CD4-positive, alpha-beta T cell (primary cell): ENCODE results near the gene ATAD2B. TPM values are rescaled to one million over a fixed set of nuclear protein-coding genes. Genes with fewer than 3 reads are reported as not detected.

Source experiments
- ATAC-seq: fragments of 200-7000 bp; cut with Tn5 transposase; one replicate; pipeline ENCODE4 v1.10.0; 2022; ENCODE audit warnings: mild to moderate bottlenecking; ENCODE audit not compliant: poor library complexity
- CTCF ChIA-PET: fragments of 350-600 bp; sonication (Branson Sonifier 250); formaldehyde crosslinking; loops from one replicate; lab custom pipeline; 2021; ENCODE audit warnings: antibody characterized with exemption, inconsistent platforms; lab: Charles Lee
- POLR2A ChIA-PET: fragments of 350-600 bp; sonication (Branson Sonifier 250); formaldehyde crosslinking; loops from one replicate; lab custom pipeline; 2021; ENCODE audit warnings: antibody characterized with exemption, inconsistent platforms; lab: Charles Lee
- DNase-seq, 14 experiments: peaks; one replicate each; pipeline ENCODE4 v3.0.0-alpha.2; 2013 to 2020; ENCODE audit warnings: mixed read lengths in 2 of 14
- H3K27ac ChIP-seq, 2 donors: one replicate each; pipeline versions ENCODE4 v1.5.1 to v1.7.0; 2013; ENCODE audit warnings: low read length in 2 of 2, low read depth in 1 of 2, mild to moderate bottlenecking in 1 of 2
- H3K27me3 ChIP-seq, 2 experiments: 1 replicate in 1 of 2; 2 replicates in 1 of 2; pipeline versions ENCODE4 v1.6.1 to v1.7.0; 2013; ENCODE audit warnings: low read length in 2 of 2, control low read depth in 1 of 2, mild to moderate bottlenecking in 1 of 2, moderate library complexity in 1 of 2; ENCODE audit not compliant: insufficient read depth in 2 of 2, control insufficient read depth in 1 of 2
- H3K36me3 ChIP-seq: one replicate; pipeline ENCODE4 v1.6.1; 2013; ENCODE audit warnings: low read length, control low read depth; ENCODE audit not compliant: insufficient read depth
- H3K4me1 ChIP-seq: one replicate; pipeline ENCODE4 v1.6.1; 2013; ENCODE audit warnings: low read length, control low read depth; ENCODE audit not compliant: insufficient read depth
- H3K4me3 ChIP-seq: one replicate; pipeline ENCODE4 v1.5.1; 2013; ENCODE audit warnings: mild to moderate bottlenecking, low read length, moderate library complexity
- H3K9me3 ChIP-seq, 2 experiments: 1 replicate in 1 of 2; 2 replicates in 1 of 2; pipeline versions ENCODE4 v1.6.1 to v1.7.0; 2013; ENCODE audit warnings: low read length in 2 of 2, mild to moderate bottlenecking in 2 of 2, control low read depth in 1 of 2, moderate library complexity in 1 of 2; ENCODE audit not compliant: control insufficient read depth in 1 of 2, insufficient read depth in 1 of 2
- H3K27ac Mint-ChIP-seq: one replicate; pipeline ENCODE4 v1.8.0; 2020; ENCODE audit warnings: mixed read lengths
- H3K27me3 Mint-ChIP-seq: one replicate; pipeline ENCODE4 v1.8.0; 2021; ENCODE audit warnings: mixed read lengths
- H3K36me3 Mint-ChIP-seq: one replicate; pipeline ENCODE4 v1.8.0; 2021; ENCODE audit warnings: low read depth, mixed read lengths
- H3K4me1 Mint-ChIP-seq: one replicate; pipeline ENCODE4 v1.8.0; 2021; ENCODE audit warnings: low read depth, mixed read lengths
- H3K4me3 Mint-ChIP-seq: one replicate; pipeline ENCODE4 v1.8.0; 2020; ENCODE audit warnings: mild to moderate bottlenecking, mixed read lengths
- H3K9me3 Mint-ChIP-seq: one replicate; pipeline ENCODE4 v1.8.0; 2020; ENCODE audit warnings: mixed read lengths
- intact Hi-C, 2 experiments: fragments of 100-400 bp; cut with DNase I in 1 of 2; cut with micrococcal nuclease in 1 of 2; formaldehyde crosslinking; loops; one replicate each; pipeline versions ENCODE4 v1.15.1 to v1.9.0; 2023 to 2025; cut with DNase I, micrococcal nuclease
- total RNA-seq, 174 experiments: library from RNA in 2 of 174; stranded (reverse) in 2 of 174; gene quantifications; one replicate each; pipeline ENCODE4 v1.2.3 and lab custom pipeline; 2021 to 2026
- TF ChIP-seq, protein P1 (sequence below): fragments of 200-600 bp; IDR thresholded peaks from one replicate; pipeline ENCODE4 v1.8.0; 2022; ENCODE audit warnings: antibody characterized with exemption, mild to moderate bottlenecking

Gene ATAD2B
- total RNA-seq, 2 experiments from 2014 or later, result 30.7 to 35.4 TPM

DNA sequence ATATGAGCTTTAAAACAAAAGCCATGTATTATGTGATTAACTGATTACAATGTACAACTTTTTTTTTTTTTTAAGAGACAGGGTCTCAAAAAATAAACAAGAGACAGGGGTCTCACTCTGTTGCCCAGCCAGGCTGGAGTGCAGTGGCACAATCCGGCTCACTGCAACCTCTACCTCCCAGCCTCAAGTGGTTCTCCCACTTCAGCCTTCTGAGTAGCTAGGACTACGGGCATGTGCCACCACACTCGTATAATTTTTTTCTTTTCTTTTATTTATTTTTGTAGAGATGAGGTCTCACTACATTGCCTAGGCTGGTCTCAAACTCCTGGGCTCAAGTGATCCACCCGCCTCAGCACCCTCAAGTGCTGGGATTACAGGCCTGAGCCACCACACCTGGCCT is 103.1 kb downstream of the ATAD2B start:
- H3K4me1 ChIP-seq, result no peaks in the 10 kb centered on the region
- no peaks in the 10 kb centered on the region for H3K4me1 Mint-ChIP-seq
- peaks cover 35% of the 10 kb centered on the region for H3K36me3 Mint-ChIP-seq
- peaks cover 30% of the 10 kb centered on the region for H3K36me3 ChIP-seq
- no peaks in the 10 kb centered on the region for H3K27me3 ChIP-seq
- CTCF ChIA-PET, result interaction anchor here (1.2 to 2.6 kb wide), 3 partner anchors 11 to 261 kb away, joined by 3 to 32 read pairs (median 5); partner anchors contain the start of gene TP53I3
- H3K27me3 Mint-ChIP-seq, result no peaks in the 10 kb centered on the region
- no peaks in the 10 kb centered on the region for H3K9me3 Mint-ChIP-seq
- no peak overlapping the region for H3K27ac Mint-ChIP-seq
- no peak for ATAC-seq
- no peak overlapping the region for H3K4me3 ChIP-seq
- DNase-seq, result no peak
- no peak overlapping the region for H3K27ac ChIP-seq
- H3K9me3 ChIP-seq, result no peaks in the 10 kb centered on the region
- POLR2A ChIA-PET, result interaction anchor here (1.3 to 2.8 kb wide), 2 partner anchors 103 to 260 kb away, joined by 11 to 16 read pairs; partner anchors contain the start of genes ATAD2B and TP53I3
- intact Hi-C loops, result loop anchor here (1.0 to 5.0 kb wide), 3 partner anchors 260 to 558 kb away; partner anchors contain the start of gene TP53I3 (in 1 of the 2)
- H3K4me3 Mint-ChIP-seq, result no peak overlapping the region
- TF ChIP-seq, protein P1, sequence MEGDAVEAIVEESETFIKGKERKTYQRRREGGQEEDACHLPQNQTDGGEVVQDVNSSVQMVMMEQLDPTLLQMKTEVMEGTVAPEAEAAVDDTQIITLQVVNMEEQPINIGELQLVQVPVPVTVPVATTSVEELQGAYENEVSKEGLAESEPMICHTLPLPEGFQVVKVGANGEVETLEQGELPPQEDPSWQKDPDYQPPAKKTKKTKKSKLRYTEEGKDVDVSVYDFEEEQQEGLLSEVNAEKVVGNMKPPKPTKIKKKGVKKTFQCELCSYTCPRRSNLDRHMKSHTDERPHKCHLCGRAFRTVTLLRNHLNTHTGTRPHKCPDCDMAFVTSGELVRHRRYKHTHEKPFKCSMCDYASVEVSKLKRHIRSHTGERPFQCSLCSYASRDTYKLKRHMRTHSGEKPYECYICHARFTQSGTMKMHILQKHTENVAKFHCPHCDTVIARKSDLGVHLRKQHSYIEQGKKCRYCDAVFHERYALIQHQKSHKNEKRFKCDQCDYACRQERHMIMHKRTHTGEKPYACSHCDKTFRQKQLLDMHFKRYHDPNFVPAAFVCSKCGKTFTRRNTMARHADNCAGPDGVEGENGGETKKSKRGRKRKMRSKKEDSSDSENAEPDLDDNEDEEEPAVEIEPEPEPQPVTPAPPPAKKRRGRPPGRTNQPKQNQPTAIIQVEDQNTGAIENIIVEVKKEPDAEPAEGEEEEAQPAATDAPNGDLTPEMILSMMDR, result no peak

DNA sequence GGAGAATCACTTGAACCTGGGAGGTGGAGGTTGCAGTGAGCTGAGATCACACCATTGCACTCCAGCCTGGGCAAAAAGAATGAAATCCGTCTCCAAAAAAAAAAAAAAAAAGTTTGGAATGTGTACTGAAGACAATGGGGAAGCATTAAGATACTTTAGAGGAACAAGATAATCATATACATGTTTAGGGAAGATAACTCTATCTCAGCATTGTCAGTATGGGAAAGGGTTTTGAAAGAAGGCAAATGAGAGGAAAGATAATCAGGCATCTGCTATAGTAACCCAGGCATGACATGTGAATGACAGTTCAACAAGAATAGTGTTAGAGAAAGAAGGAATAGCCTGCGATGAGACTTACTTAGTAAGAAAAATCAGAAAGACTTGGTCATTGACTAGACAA is 112.0 kb downstream of the ATAD2B start:
- H3K36me3 ChIP-seq, result peaks cover 18% of the 10 kb centered on the region
- Mint-ChIP-seq H3K27ac (no peak overlapping the region), H3K9me3 (no peaks in the 10 kb centered on the region), H3K27me3 (no peaks in the 10 kb centered on the region), H3K36me3 (peaks cover 52% of the 10 kb centered on the region), H3K4me3 (no peak overlapping the region), H3K4me1 (no peaks in the 10 kb centered on the region)
- TF ChIP-seq, protein P1, result no peak
- intact Hi-C loops, result no loop called here
- H3K4me1 ChIP-seq, result no peaks in the 10 kb centered on the region
- no peak overlapping the region for H3K4me3 ChIP-seq
- no peaks in the 10 kb centered on the region for H3K27me3 ChIP-seq
- ATAC-seq (no peak), DNase-seq (no peak)
- POLR2A ChIA-PET, result interaction anchor here (0.6 kb wide), 1 partner anchor 12 kb away, joined by 3 read pairs; no protein-coding TSS in a partner anchor
- no peaks in the 10 kb centered on the region for H3K9me3 ChIP-seq
- no peak overlapping the region for H3K27ac ChIP-seq
- CTCF ChIA-PET, result no interaction called here

DNA sequence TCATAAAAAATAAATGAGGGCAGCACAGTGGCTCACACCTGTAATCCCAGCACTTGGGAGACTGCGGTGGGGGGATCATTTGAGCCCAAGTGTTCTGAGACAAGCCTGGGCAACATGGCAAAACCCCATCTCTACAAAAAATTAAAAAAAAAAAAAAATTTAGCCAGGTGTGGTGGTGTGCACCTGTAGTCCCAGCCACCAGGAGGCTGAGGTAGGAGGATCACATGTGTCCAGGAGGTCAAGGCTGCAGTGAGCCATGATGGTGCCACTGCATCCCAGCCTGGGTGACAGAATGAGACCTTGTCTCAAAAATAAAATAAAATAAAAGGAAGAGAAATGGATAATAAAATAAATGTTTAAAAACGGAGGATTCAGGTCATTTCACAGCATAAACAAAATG is 113.5 kb downstream of the ATAD2B start:
- no peak overlapping the region for H3K27ac Mint-ChIP-seq

More for the DNA sequence above, 113.5 kb downstream of the ATAD2B start:
- no peaks in the 10 kb centered on the region for H3K9me3 ChIP-seq
- Mint-ChIP-seq H3K27me3 (no peaks in the 10 kb centered on the region), H3K9me3 (no peaks in the 10 kb centered on the region), H3K4me1 (no peaks in the 10 kb centered on the region), H3K36me3 (peaks cover 63% of the 10 kb centered on the region), H3K4me3 (no peak overlapping the region)
- intact Hi-C loops, result no loop called here
- H3K36me3 ChIP-seq, result peaks cover 31% of the 10 kb centered on the region
- no peaks in the 10 kb centered on the region for H3K4me1 ChIP-seq
- TF ChIP-seq, protein P1, result no peak
- no peak for DNase-seq
- H3K4me3 ChIP-seq, result no peak overlapping the region
- POLR2A ChIA-PET, result no interaction called here
- CTCF ChIA-PET, result interaction anchor here (0.8 kb wide), 1 partner anchor 11 kb away, joined by 4 read pairs; no protein-coding TSS in a partner anchor
- H3K27ac ChIP-seq, result no peak overlapping the region
- H3K27me3 ChIP-seq, result no peaks in the 10 kb centered on the region
- ATAC-seq, result no peak
